Lower lobe of right lung (tissue), 2 donors: ENCODE measurements around the gene GSE1. TPM values are rescaled to one million over a fixed set of nuclear protein-coding genes. Genes with fewer than 3 reads are reported as not detected.

Experiments
- ATAC-seq, 2 donors: fragments of 200-7000 bp; cut with Tn5 transposase; one replicate each; pipeline ENCODE4 v1.9.1; 2020 to 2022; ENCODE audit warnings: mild to moderate bottlenecking in 2 of 2, moderate library complexity in 2 of 2
- DNase-seq: peaks from one replicate; pipeline ENCODE4 v3.0.0-alpha.2; 2020
- H3K27ac ChIP-seq: fragments of 200-600 bp; one replicate; pipeline ENCODE4 v1.8.0; 2022
- H3K27me3 ChIP-seq: fragments of 200-600 bp; one replicate; pipeline ENCODE4 v1.8.0; 2022; ENCODE audit warnings: low read depth
- H3K36me3 ChIP-seq: fragments of 200-600 bp; one replicate; pipeline ENCODE4 v1.8.0; 2022; ENCODE audit warnings: mild to moderate bottlenecking
- H3K4me1 ChIP-seq: fragments of 200-600 bp; one replicate; pipeline ENCODE4 v1.8.0; 2022
- H3K4me3 ChIP-seq: fragments of 200-600 bp; one replicate; pipeline ENCODE4 v1.8.0; 2022; ENCODE audit warnings: mild to moderate bottlenecking
- H3K9me3 ChIP-seq: fragments of 200-600 bp; one replicate; pipeline ENCODE4 v1.8.0; 2022
- intact Hi-C: fragments of 100-400 bp; cut with DNase I; formaldehyde crosslinking; loops from one replicate; pipeline ENCODE4 v1.11.0; 2022
- total RNA-seq: library from RNA; stranded (reverse); fragmentation: NEBNext Ultra II Directional; extraction: Animal tissue kit (Norgen Biotek cat#: 25700); gene quantifications from one replicate; pipeline ENCODE4 v1.2.1, GENCODE V29; 2021
- TF ChIP-seq, protein P1 (sequence below): fragments of 200-600 bp; IDR thresholded peaks from one replicate; pipeline ENCODE4 v1.8.0; 2022; ENCODE audit warnings: antibody characterized with exemption, mild to moderate bottlenecking
- donor health status: DM: no; HTN: yes; CAD: no; lungs with severe emphysema.

The GSE1 gene
- total RNA-seq, 1 donor from 2014 or later, result 85.2 TPM

DNA sequence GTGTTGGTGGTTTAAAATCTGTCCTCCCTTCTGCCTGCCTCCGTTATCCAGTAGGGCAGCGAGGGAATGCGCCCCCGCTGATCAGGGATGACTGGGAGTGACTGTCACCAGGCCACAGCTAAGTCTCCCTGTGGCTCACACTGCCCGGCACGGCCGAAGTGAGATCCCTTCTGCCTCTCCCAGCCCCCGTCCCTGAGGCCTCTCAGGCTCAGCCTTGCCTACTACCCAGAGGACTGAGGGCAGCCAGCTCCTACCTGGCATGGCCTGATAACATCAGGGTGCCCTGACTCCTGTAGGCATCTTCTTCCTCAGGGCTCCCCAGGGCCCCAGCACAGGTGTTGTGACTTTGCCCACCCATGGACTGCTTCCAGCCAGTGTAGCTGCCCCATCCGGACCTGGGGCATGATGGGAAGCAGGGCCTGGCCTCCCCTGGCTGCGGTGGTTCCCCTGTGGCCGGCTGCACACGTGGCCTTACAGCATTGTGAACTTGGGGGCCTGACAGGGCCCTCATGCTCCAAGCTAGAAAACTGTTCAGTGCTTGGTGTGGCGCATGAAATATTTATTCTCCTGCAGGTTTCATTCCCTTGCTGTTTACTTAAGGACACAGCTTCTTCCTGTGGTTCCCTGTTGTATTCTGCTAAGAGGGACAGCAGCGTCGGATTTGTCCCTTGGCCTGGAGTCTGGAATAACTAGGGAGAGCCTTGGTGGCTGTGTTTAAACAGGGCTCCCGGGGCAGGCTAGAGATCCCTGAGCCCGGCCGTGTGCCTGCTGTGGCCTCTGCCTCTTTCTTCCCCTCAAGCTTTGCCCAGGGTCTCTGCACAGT, 45.6 kb downstream of the GSE1 start:
- Histone ChIP-seq H3K27me3 (no peaks in the 10 kb centered on the region), H3K4me3 (no peak overlapping the region), H3K9me3 (no peaks in the 10 kb centered on the region), H3K27ac (no peak overlapping the region), H3K4me1 (peaks cover 6% of the 10 kb centered on the region), H3K36me3 (peaks cover 100% of the 10 kb centered on the region)
- ATAC-seq, result no peak
- DNase-seq, result peak; percentile 24
- intact Hi-C loops, result no loop called here
- TF ChIP-seq, protein P1, sequence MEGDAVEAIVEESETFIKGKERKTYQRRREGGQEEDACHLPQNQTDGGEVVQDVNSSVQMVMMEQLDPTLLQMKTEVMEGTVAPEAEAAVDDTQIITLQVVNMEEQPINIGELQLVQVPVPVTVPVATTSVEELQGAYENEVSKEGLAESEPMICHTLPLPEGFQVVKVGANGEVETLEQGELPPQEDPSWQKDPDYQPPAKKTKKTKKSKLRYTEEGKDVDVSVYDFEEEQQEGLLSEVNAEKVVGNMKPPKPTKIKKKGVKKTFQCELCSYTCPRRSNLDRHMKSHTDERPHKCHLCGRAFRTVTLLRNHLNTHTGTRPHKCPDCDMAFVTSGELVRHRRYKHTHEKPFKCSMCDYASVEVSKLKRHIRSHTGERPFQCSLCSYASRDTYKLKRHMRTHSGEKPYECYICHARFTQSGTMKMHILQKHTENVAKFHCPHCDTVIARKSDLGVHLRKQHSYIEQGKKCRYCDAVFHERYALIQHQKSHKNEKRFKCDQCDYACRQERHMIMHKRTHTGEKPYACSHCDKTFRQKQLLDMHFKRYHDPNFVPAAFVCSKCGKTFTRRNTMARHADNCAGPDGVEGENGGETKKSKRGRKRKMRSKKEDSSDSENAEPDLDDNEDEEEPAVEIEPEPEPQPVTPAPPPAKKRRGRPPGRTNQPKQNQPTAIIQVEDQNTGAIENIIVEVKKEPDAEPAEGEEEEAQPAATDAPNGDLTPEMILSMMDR, result no peak

DNA sequence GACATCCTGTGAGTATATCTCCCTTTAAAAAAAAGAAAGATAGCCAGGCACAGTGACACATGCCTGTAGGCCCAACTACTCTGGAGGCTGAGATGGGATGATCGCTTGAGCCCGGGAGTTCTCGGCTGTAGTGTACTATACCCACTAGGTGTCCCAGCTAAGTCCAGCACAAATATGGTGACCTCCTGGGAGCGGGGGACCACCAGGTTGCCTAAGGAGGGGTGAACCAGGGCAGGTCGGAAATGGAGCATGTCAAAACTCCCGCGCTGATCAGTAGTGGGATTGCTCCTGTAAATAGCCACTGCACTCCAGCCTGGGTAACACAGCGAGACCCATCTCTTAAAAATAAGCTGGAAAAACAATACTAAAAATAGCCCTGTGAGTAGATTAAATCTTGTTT, 46.2 kb downstream of the GSE1 start:
- Histone ChIP-seq H3K27ac (no peak overlapping the region), H3K4me1 (peaks cover 5% of the 10 kb centered on the region), H3K27me3 (no peaks in the 10 kb centered on the region), H3K4me3 (no peak overlapping the region), H3K9me3 (no peaks in the 10 kb centered on the region), H3K36me3 (peaks cover 100% of the 10 kb centered on the region)
- intact Hi-C loops, result no loop called here
- ATAC-seq (no peak), DNase-seq (peak; percentile 4)
- TF ChIP-seq, protein P1, result no peak

- DNase-seq, result peak; percentile 59
- Histone ChIP-seq H3K4me3 (no peak overlapping the region), H3K9me3 (no peaks in the 10 kb centered on the region), H3K36me3 (peaks cover 100% of the 10 kb centered on the region), H3K27ac (no peak overlapping the region), H3K27me3 (no peaks in the 10 kb centered on the region), H3K4me1 (peaks cover 5% of the 10 kb centered on the region)
- TF ChIP-seq, protein P1, result peak; percentile 86
- intact Hi-C loops, result no loop called here
- peak; percentile 57 to 67 for ATAC-seq
Observed at GRCh38 chr16:85659805-85660511, 46.8 kb downstream of the GSE1 start.

DNA sequence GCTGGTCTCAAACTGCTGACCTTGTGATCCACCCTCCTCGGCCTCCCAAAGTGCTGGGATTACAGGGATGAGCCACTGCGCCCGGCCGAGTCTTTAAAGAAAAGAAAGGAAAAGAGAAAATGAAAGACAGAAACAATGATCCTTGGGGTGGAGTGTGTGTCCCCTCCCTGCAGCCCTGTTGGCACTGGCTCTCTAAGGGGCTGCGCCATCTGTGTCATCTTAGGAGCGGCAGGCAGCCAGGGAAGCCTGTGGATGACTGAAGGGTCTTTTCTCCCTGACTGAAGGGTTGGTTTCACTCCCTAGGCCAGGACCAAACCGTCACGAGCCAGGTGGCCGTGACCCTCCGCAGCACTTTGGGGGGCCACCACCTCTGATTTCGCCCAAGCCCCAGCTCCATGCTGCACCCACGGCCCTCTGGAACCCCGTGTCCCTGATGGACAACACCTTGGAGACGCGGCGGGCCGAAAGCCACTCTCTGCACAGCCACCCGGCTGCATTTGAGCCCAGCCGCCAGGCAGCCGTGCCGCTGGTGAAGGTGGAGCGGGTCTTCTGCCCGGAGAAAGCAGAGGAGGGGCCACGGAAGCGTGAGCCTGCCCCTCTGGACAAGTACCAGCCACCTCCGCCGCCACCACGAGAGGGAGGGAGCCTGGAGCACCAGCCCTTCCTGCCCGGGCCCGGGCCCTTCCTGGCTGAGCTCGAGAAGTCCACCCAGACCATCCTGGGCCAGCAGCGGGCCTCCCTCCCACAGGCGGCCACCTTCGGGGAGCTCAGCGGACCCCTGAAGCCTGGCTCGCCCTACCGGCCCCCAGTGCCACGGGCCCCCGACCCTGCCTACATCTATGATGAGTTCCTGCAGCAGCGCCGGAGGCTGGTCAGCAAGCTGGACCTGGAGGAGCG, 48.0 kb downstream of the GSE1 start:
- ATAC-seq, result no peak
- Histone ChIP-seq H3K27me3 (no peaks in the 10 kb centered on the region), H3K4me3 (no peak overlapping the region), H3K27ac (no peak overlapping the region), H3K9me3 (no peaks in the 10 kb centered on the region), H3K4me1 (peaks cover 5% of the 10 kb centered on the region), H3K36me3 (peaks cover 100% of the 10 kb centered on the region)
- TF ChIP-seq, protein P1, result no peak
- peak; percentile 42 for DNase-seq
- intact Hi-C loops, result no loop called here
